ENCODE data around the gene GRAPL.
"Not testable (repeated sequence)": the region's sequence is repeated elsewhere in the genome, so short reads cannot be mapped to it uniquely, and the experiment has no call there.

The GRAPL gene

GRCh38 chr17:19187883-19188869 lies 60.8 kb downstream of the GRAPL start:
- not testable (repeated sequence) for DNase-seq (ENCODE audit: low read depth in 2 of 2, low spot score in 1 of 2)

GRCh38 chr17:19188870-19189708 lies 61.7 kb downstream of the GRAPL start:
- DNase-seq (ENCODE audit: low read depth in 2 of 2, low spot score in 1 of 2) = not testable (repeated sequence)

DNA sequence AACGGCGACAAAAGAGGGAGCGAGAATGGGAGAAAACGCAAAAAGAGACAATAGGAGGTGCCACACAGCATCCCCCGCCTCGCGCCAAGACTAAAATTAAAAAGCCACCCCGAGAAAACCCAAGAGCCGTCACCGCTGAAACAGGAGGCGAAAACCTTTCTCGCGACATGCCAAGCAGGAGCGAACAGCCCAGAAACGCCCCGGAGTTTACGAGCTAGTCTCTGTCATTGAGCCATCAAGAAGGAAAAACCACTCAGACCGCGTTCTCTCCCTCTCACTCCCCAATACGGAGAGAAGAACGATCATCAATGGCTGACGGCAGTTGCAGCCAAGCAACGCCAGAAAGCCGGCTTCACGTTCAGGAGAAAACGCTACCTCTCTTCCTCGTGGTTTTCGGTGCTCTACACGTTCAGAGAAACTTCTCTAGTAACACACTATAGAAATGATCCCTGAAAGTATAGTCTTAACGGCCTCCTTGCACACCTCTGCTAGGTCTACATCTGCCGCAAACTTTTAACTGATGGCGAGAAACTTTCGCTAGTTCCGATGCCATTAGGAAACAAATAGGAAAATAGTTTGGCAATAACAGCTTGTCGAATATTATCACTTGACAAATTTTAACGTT lies 62.5 kb downstream of the GRAPL start:
- not testable (repeated sequence) for DNase-seq (ENCODE audit: low read depth in 2 of 2, low spot score in 1 of 2)

GRCh38 chr17:19196382-19197204 lies 69.2 kb downstream of the GRAPL start:
- DNase-seq (ENCODE audit: low read depth in 2 of 2, low spot score in 1 of 2) = not testable (repeated sequence)

- DNase-seq (ENCODE audit: low read depth in 2 of 2, low spot score in 1 of 2) = not testable (repeated sequence)
Observed at GRCh38 chr17:19202448-19202847, 75.1 kb downstream of the GRAPL start.

GRCh38 chr17:19203429-19203828 lies 76.0 kb downstream of the GRAPL start:
- not testable (repeated sequence) for DNase-seq (ENCODE audit: low read depth in 2 of 2, low spot score in 1 of 2)

Data from stimulated activated CD8-positive, alpha-beta memory T cell treated with anti-CD3 and anti-CD28 coated beads, Interleukin-4, amount 100 ng/mL, for 4 hours (primary cell).